DOHH2 (cell line): Measurements from ENCODE around the gene LECT2.

Source experiments
- CTCF ChIP-seq: fragments of 200-600 bp; sonication (generic); IDR thresholded peaks from one replicate; pipeline ENCODE4 v1.5.1; 2014; ENCODE audit warnings: antibody characterized with exemption, mild to moderate bottlenecking, low read depth, low read length; ENCODE audit not compliant: poor library complexity, severe bottlenecking
- EZH2phosphoT487 ChIP-seq: fragments of 200-600 bp; sonication (generic); IDR thresholded peaks from 2 replicates; pipeline ENCODE4 v1.6.1; 2017; ENCODE audit warnings: borderline replicate concordance, mild to moderate bottlenecking, antibody characterized with exemption, low read length, moderate library complexity, mixed read lengths

- no peak for TF ChIP-seq CTCF
- TF ChIP-seq EZH2phosphoT487 = no peak
These were observed 12.5 kb downstream of the LECT2 start for GRCh38 chr5:135942202-135942771.
